HS-5 (cell line): Measurements from ENCODE around the gene UBR7.
"Not testable (repeated sequence)": the region's sequence is repeated elsewhere in the genome, so short reads cannot be mapped to it uniquely, and the experiment has no call there.

Source experiments
- DNase-seq: peaks from one replicate; pipeline ENCODE4 v3.0.0-alpha.2; 2012; ENCODE audit warnings: low read depth

The UBR7 gene, protein sequence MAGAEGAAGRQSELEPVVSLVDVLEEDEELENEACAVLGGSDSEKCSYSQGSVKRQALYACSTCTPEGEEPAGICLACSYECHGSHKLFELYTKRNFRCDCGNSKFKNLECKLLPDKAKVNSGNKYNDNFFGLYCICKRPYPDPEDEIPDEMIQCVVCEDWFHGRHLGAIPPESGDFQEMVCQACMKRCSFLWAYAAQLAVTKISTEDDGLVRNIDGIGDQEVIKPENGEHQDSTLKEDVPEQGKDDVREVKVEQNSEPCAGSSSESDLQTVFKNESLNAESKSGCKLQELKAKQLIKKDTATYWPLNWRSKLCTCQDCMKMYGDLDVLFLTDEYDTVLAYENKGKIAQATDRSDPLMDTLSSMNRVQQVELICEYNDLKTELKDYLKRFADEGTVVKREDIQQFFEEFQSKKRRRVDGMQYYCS

DNA sequence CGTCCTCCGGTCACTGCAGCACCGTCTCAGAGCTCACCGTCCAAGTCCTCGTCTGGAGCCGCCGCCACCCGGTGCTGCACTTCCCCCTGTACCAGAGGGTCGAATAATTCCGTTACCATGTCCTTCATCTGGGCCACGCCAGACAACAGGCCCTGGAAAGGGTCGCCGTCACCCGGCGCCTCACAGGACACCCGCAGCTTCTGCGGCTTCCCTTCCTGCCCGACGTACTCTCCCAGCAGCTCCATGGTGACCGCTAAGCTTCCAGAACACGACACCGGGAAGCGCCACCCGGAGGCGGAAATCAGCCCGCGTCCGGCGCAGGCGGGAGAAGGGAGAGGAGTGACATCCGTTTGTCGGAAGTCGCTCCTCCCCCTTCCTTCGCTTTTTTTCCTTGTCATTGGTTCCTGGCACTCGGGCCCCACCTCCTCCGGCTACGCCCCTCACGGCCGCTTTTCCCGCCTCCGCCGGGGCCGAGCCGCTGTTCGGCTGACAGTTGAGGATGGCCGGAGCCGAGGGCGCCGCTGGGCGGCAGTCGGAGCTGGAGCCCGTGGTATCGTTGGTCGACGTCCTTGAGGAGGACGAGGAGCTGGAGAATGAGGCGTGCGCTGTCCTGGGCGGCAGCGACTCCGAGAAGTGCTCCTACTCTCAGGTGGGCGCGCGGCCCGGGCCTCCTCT, at the start of gene UBR7, which contains the start of gene GON7:
TSS of gene UBR7 (plus strand) at position 464 of the 675 bp plus-strand sequence. CDS start at position 500, 36 bp downstream.
TSS of gene GON7 (minus strand) at position 273 of the 675 bp plus-strand sequence. CDS start at position 245, 28 bp downstream.
- DNase-seq = peak; percentile 86

DNA sequence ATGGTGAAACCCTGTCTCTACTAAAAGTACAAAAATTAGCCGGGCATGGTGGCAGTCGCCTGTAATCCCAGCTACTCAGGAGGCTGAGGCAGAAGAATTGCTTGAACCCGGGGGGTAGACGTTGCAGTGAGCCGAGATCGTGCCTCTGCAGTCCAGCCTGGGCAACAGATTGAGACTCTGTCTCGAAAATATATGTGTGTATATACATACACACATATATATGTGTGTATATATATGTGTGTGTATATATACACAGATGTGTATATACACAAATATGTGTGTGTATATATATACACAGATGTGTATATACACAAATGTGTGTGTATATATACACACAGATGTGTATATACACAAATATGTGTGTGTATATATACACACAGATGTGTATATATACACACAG, 48.7 kb upstream of the UBR7 start:
- DNase-seq = not testable (repeated sequence)

DNA sequence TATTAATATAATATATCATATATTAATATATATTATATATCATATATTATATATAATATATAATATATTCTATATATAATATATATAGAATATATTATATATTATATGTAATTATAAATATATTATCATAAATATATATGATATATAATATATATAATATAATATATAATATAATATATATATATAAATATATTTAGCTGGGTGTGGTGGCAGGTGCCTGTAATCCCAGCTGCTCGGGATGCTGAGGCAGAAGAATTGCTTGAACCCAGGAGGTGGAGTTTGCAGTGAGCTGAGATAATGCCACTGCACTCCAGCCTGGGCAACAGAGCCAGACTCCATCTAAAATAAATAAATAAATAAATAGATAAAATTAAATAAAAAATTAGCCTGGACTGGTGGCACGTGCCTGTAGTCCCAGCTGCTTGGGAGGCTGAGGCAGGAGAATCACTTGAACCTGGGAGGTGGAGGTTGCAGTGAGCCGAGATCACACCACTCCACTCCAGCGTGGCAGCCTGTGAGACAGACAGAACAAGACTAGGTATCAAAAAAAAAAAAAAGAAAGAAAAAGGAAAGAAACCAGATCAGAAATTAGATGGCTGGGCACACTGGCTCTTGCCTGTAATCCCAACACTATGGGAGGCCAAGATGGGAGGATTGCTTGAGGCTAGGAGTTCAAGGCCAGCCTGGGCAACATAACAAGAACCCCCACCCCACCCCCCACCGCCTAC, 47.3 kb upstream of the UBR7 start:
- not testable (repeated sequence) for DNase-seq

DNA sequence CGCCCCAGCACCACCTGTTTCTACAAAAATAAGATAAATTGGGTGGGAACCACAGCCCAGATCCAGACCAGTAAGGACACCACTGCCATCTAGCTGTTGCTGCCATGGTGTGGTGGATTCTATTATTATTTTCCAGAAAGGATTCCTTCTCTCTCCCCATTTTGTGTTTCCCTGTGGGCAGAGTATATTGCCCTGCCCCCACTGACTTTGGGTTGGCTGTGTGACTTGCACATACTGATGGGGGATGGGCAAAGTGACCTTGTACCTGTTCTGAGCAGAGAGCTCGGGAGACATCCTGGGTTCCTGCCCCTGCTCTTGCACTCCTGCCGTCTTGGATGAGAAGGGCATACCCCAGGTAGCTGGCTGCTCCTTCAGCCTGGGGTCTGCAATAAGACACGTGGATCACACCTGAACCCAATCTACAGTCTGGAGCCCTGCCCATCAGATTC, 46.7 kb upstream of the UBR7 start:
- DNase-seq = no peak

DNA sequence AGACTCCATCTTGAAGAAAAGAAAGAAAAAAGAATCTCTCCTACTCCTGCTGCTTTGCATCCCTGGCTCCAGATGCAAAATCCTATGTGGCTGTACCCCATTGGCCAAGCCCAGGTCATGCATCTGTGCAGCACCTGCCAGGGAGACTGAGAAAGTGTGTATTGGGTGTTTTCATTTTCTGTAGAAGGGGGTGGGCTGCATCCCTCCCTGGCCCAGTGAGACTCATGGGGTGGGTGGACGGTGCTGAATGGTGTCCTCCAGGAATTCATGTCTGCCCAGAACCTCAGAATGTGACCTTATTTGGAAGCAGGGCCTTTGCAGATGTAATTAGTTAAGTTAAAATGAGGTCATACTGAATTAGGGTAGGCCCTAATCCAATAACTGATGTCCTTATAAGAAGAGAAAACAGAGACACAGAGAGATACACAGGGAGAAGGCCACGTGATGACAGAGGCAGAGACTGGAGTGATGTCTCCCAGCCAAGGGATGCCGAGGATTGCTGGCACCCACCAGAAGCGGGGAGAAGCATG, 45.6 kb upstream of the UBR7 start:
- DNase-seq = no peak

DNA sequence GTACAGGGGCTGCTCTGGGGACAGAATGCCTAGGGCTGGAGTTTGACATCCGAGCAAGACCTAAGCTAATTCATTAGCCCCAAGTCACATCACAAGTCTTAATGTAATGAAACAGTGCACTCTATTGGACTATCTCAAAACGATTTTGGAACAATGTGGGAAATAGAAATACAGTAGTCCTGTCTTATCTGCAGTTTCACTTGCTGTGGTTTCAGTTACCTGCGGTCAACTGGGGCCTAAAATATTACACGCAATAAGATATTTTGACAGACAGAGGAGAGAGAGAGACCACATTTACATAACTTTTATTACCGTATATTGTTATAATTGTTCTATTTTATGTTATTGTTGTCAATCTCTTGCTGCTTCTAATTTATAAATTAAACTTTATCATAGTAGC, 43.5 kb upstream of the UBR7 start:
- DNase-seq = no peak

DNA sequence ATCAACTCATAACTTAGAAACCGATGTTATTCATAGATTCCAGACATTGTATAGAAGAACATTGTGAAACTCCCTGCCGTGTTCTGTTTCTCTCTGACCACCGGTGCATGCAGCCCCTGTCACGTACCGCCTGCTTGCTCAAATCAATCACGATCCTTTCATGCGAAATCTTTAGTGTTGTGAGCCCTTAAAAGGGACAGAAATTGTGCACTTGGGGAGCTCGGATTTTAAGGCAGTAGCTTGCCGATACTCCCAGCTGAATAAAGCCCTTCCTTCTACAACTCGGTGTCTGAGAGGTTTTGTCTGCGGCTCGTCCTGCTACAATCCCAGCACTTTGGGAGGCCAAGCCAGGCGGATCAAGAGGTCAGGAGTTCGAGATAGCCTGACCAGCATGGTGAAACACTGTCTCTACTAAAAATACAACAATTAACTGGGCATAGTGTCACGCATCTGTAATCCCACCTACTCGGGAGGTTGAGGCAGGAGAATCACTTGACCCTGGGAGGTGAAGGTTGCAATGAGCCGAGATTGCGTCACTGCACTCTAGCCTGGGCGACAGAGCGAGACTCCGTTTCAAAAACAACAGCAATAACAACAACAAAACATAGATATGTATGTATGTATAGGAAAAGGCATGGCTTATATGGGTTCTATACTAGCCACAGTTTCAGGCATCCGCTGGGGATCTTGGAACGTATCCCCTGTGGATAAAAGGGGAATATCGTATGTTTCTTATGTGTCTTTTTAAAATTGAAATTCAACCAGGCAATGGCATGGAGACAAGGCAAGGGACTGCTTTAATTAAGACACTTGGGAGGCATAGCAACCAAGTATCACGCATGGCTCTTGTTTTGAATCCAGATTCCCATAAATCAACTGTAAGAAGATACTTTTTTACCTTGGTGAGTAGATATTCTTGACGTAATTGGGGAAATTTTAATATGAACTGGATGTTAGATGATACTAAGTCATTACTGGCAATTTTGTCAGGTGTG, 41.5 kb upstream of the UBR7 start:
- not testable (repeated sequence) for DNase-seq

DNA sequence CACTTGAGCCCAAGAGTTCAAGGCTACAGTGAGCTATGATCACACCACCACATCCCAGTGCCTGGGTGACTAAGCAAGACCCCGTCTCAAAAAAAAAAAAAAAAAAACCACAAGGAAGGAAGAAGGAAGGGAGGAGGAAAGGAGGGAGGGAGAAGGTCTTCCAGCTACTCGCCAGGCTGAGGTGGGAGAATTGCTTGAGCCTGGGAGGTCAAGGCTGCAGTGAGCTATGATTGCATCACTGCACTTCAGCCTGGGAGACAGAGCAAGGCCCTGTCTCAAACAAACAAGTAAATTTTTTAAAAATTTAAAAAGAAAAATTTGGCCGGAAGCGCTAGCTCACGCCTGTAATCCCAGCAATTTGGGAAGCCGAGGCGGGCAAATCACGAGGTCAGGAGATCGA, 38.4 kb upstream of the UBR7 start:
- DNase-seq = not testable (repeated sequence)

DNA sequence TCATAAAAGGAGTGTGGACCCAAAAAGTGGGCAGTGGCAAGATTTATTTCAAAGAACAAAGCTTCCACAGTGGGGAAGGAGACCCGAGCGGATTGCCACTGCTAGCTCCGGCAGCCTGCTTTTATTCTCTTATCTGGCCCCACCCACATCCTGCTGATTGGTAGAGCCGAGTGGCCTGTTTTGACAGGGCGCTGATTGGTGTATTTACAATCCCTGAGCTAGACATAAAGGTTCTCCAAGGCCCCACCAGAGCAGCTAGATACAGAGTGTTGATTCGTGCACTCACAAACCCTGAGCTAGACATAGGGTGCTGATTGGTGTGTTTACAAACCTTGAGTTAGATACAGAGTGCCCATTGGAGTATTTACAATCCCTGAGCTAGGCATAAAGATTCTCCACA, 37.4 kb upstream of the UBR7 start:
- not testable (repeated sequence) for DNase-seq

DNA sequence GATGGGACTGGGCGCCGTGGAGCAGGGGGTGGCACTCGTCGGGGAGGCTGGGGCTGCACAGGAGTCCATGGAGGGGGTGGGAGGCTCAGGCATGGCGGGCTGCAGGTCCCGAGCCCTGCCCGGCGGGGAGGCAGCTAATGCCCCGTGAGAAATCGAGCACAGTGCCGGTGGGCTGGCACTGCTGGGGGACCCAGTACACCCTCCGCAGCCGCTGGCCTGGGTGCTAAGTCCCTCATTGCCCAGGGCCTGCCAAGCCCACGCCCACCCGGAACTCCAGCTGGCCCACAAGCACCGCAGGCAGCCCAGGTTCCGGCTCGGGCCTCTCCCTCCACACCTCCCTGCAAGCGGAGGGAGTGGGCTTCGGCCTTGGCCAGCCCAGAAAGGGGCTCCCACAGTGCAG, 36.9 kb upstream of the UBR7 start:
- not testable (repeated sequence) for DNase-seq

DNA sequence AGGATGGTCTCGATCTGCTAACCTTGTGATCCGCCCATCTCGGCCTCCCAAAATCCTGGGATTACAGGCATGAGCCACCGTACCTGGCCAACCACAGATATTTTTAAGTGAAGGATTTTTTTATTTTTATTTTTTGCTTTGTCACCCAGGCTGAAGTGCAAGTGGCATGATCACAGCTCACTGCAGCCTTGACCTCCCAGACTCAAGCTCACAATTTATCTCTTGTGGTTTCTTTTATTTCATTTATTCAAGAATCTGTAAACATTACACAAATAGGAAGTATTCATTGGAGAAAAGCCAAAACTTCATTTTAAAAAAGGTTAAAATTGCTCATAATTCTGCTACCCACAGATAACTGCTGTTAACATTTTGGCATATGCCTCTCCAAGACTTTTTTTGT, 35.7 kb upstream of the UBR7 start:
- DNase-seq = no peak

DNA sequence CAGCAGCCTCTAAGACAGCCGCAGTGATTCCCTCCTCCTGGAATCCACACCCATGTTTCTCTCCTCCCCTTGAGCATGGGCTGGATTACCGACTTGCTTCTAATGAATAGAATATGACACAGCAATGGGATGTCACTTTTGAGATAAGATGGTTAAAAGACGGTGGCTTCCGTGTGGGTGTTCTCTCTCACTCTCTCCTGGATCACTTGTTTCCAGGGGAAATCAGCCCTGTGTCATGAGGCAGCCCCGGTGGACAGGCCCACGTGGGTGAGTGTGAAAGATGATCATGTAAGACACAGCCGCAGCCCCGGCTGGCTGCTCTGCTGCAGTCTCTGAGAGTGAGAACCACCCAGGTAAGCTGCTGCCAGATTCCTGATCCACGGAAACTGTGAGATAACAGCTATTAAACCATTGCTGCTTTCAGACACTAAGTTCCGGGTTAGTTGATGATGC, 33.1 kb upstream of the UBR7 start:
- DNase-seq = no peak

DNA sequence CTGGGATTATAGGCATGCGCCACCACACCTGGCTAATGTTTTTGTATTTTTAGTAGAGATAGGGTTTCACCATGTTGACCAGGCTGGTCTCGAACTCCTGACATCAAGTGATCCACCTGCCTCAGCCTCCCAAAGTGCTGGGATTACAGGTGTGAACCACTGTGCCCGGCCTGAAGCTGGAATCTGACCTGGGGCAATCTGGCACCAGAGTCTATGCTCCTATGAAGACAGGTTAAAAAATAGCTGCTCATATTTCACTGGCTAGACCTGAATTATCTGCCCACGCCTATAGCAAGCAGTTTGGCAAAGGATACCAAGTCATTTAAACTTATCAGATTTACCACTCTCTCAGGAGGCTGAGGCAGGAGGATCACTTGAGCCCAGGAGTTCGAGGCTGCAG, 32.3 kb upstream of the UBR7 start:
- not testable (repeated sequence) for DNase-seq

DNA sequence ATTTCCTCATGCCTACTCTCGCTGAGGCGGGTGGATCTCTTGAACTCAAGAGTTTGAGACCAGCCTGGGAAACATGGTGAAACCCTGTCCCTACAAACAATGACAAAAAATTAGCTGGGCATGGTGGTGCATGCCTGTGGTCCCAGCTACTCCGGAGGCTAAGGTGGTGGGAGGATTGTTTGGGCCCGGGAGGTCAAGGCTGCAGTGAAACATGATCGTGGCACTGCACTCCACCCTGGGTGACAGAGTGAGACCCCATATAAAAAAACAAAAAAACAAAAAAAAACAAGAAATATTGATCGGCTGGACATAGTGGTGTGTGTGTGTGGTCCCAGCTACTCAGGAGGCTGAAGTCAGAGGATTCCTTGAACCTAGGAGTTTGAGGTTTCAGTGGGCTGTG, 31.6 kb upstream of the UBR7 start:
- no peak for DNase-seq

DNA sequence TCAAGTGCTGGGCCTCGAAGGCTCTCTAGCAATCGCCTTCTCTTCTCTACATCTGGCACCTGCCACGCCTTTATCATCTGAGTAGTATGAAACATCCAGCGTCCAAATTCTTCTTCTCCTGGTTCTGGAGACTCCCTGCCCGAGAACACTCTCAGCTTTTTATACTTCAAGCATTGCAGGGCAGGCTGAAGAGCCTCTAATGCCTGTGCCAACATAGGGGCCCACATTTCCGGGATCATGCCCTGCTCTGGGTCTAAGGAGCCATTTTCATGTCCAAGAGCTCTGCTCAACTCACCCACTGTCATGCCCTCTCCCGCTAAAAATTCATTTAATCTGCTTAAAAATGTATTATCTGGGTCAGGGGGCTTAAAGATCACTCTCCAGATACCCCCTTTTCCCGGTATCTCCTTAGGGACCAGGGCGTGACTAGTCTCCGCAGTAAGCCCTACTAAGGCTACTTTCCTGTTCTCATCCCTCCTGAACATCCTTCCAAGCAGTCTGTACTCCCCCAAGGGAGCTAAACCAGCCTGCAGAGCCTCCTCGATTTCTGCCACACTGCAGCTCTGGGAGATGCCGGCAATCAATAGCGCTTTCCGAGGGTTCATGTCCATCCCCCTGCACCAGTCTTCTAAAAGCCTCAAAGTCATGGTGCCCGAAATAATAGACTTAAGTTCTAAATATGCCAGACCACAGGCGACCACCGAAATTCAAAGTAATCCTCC, 23.3 kb upstream of the UBR7 start:
- no peak for DNase-seq

DNA sequence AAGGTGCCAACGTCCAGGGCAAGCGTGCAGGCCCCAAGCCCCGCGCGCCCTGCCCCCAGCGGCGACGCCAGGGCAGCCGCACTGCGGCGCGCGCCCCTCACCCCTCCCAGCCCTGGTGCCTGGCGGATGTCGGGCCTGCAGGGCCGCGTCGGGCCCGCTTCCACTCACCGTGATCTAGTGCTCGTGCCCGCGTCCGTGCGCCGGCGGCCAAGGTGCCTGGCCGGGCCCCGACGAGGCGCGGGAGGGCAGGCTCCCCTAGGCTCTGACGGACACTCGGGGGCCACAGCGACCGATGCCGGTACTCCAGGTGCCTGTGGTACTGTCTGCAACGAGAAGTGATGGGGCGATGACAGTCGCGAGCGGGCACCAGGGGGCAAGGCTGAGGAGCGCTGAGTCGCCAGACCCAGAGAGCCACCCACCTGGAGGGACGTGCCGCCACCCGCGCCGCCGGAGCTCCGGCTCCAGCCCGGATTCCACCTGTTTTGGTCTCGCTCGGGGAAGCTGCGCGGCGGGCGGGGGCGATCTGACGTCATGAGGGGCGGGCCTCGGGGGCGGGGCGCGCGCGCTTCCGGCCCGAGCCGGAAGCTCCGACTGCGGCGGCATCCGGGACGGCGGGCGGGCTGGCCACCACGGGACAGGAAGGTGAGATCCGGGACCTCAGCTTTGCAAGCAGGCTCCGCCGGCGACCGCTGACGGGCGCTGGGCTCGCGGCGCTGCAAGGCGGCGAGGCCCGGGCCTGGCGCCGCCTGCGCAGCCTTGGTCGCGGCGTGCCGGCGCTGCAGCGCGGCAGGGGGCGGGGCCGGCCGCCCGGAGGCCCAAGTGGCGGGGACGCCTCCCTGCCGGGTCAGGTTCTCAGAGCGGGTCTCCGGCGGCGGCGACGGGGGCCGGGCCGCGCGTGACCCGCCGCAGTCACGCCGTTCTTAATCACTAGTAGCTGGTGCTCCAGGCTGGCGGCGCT, 22.4 kb upstream of the UBR7 start, which contains the start of the genes LYSET and MOAP1:
TSS of gene LYSET (plus strand) at position 927 of the 958 bp plus-strand sequence. CDS start 89 bp downstream, outside the sequence.
TSS of gene MOAP1 (minus strand) at position 507 of the 958 bp plus-strand sequence. CDS start 655 bp downstream, outside the sequence.
- DNase-seq = no peak

DNA sequence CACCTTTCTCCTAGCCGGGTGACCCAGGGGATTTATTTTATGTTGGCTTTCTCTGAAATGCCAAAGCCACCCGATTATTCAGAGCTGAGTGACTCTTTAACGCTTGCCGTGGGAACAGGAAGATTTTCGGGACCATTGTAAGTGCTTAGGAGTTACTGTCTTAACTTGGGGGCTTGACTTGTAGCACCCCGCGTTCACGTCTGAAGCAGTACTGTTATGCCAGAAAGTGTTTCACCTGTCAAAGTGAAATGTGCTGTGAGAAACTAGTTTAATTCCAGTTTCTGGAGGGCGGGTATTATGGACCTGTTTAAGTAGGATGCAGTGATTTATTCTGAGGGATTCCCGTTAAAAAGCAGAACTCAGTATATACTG, 21.7 kb upstream of the UBR7 start:
- no peak for DNase-seq

DNA sequence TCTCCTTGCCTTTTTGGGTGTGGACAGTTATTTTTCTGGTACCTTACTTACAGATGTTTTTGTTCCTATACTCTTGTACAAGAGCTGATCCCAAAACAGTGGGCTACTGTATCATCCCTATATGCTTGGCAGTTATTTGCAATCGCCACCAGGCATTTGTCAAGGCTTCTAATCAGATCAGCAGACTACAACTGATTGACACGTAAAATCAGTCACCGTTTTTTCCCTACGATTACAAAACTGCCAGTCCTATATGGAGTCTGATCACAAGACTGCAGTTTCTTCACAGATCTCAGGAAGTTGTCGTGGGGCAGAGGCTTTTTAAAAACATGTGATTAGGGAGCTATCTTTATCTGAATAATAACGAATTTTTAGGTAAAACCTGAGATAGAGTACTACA, 20.6 kb upstream of the UBR7 start:
- DNase-seq = no peak

DNA sequence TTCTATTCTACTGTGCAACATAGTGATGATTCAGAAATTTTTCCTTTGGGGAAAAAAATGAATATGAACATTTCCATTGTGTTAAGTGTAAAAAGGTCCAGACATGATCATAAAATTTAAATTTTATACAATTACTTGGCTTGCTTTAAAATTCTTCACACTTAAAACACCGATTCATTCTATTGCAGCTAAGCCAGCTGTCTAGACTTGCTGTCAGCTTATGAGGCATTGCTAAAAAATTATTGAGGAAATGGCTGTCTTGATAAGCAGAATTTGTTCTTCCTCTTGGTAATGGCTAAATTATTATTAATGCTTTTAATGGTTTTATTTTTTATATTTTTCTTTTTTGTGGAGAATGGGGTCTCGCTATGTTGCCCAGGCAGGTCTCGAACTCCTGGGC, 20.1 kb upstream of the UBR7 start:
- no peak for DNase-seq
